Subcutaneous adipose tissue (tissue), 4 donors: ENCODE results near the gene NOXO1. TPM values are rescaled to one million over a fixed set of nuclear protein-coding genes. Genes with fewer than 3 reads are reported as not detected.

Source experiments
- total RNA-seq, 4 donors: library from RNA; depleted of rRNA; stranded (reverse); fragments of >200 nt; gene quantifications; one replicate each; pipeline ENCODE4 v1.1.0, GENCODE V29; 2016
- TF ChIP-seq, protein P1 (sequence below): fragments of 450-650 bp; IDR thresholded peaks from one replicate; pipeline ENCODE4 v1.5.1; 2016; ENCODE audit warnings: low read depth, mild to moderate bottlenecking, control low read depth, antibody characterized with exemption, moderate library complexity

The NOXO1 gene
- total RNA-seq, 4 donors from 2014 or later: not detected

DNA sequence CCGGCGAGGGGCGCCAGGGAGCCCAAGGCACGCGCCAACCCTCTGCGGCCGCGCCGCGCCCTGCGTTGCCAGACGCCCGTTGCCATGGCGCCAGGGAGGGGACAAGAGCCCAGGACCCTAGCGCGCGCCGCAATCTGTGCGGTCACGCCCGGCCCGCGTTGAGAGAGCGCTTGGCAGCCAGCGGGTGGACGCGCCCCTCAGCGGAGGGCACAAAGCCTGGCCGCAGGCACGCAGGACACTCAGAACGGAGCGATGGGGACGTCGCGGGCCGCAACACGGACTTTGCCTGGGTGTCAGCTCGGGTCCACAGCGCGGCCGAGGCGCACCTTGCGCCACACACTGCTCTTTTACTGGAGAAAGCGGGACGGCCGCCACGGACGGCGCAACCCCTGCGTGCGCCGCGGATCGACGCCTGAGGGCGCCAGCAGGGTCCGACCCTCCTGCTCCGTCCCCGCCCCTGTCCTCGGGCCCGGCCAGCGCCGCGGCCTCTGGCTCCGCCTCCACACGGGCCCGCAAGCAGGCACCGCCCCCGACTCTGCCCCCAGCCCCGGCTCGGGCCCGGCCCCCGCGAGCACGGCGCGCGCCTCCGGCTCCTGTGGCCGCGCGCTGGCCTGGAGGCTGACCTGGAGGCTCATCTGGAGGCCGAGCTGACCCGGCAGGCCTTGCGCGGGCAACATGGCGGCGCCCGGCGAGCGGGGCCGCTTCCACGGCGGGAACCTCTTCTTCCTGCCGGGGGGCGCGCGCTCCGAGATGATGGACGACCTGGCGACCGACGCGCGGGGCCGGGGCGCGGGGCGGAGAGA lies 2.5 kb upstream of the NOXO1 start, which contains the start of gene GFER:
GFER (plus strand) TSS at position 650 of the 803 bp plus-strand sequence; CDS start at position 676, 26 bp downstream.
- TF ChIP-seq, protein P1, sequence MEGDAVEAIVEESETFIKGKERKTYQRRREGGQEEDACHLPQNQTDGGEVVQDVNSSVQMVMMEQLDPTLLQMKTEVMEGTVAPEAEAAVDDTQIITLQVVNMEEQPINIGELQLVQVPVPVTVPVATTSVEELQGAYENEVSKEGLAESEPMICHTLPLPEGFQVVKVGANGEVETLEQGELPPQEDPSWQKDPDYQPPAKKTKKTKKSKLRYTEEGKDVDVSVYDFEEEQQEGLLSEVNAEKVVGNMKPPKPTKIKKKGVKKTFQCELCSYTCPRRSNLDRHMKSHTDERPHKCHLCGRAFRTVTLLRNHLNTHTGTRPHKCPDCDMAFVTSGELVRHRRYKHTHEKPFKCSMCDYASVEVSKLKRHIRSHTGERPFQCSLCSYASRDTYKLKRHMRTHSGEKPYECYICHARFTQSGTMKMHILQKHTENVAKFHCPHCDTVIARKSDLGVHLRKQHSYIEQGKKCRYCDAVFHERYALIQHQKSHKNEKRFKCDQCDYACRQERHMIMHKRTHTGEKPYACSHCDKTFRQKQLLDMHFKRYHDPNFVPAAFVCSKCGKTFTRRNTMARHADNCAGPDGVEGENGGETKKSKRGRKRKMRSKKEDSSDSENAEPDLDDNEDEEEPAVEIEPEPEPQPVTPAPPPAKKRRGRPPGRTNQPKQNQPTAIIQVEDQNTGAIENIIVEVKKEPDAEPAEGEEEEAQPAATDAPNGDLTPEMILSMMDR: no peak

DNA sequence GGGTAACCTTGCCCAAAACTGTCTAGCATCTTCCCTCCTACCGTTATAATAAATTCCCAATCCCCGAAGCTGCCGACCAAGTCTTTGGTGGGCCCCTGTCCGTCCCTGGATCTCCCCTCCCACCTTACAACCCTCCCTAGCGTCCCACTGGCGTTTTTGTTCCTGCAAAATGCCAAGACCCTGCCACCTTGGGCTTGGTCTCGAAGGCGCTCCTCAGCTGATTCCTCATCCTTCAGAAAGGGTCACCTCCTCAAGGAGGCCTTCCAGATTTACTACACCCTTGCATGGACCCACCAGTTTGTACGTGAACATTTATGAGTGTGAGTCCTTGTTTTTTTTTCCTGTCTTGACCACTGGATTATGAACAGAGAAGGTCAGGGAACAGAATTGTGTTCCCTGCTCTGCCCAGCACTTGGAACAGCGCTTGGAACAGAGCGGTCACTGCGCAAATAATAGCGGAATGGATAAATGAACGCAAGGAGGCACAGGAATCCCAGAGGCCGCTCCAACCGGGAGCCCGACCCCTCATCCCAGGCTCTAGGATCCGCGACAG lies 1.8 kb upstream of the NOXO1 start:
- TF ChIP-seq, protein P1: no peak

DNA sequence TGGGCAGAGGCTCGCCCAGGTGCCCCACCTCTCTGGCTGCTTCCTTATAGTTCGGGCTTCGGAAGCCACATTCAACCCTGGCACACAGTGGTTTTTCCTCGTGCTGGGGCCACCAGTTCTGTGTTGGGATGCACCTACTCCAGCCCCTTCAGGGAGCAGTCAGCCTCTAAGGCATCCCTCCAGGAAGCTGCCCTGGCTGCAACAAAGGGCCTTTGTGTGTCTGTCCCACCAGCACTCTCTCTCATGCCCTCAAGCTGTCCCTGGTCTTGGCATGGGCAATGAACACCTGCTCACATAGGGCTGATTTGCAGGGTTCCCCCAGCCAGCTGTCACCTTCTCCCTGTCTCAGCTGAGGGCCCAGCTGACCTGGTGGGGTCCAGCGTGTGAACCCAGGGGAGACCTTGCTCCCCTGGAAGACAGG lies 754 bp upstream of the NOXO1 start:
- TF ChIP-seq, protein P1: no peak

DNA sequence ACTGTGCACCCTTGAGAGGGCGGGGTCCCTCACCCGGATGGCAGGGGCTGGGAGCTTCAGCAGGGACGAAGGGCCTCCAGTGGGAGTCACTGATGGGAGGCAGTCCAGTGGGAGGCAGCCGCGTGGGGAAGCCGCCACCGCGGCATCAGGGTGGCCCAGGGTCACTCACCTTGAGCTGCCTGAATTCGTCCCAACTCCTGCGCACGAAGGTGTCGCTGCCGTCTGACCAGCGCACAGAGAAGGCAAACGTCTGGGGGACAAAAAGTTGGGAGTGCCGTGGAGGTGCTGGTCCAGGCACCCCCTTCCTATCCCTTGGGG lies 540 bp downstream of the NOXO1 start:
- TF ChIP-seq, protein P1: no peak

DNA sequence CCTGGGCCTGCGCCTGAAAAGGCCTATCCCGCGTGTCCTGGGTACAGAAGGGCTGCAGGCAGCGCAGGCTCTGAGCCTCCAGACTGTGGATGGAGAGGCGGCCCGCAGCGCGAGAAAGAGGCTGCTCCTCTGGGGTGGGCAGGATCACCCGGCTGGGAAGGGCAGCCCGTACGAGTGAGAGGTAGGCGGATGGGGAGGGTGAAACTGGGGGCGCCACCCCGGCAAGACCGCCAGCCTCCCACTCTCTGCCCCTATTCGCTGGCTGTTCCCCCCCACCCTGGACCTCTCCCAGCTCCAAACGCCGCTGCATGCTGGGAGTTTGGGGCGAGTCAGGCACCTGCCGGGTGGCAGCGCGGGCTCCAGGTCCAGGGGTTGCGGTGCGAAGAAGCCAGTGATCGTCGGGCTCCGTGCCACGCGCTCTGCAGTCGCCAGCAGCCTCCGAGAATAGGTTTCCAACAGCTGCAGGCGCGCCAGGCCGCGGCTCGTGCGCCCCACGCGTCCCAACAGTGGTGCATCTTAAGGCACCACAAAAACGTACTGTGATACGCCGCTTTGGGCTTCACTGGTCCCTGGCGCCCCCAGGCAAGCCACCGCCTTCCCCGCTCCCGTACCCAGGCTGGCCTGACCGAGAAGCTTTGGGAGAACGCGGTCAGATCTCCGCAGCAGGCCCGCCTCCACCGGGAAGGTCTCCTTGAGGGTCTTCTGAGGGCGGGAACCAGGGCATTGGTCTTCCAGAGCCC lies 1.1 kb downstream of the NOXO1 start:
- TF ChIP-seq, protein P1: no peak

DNA sequence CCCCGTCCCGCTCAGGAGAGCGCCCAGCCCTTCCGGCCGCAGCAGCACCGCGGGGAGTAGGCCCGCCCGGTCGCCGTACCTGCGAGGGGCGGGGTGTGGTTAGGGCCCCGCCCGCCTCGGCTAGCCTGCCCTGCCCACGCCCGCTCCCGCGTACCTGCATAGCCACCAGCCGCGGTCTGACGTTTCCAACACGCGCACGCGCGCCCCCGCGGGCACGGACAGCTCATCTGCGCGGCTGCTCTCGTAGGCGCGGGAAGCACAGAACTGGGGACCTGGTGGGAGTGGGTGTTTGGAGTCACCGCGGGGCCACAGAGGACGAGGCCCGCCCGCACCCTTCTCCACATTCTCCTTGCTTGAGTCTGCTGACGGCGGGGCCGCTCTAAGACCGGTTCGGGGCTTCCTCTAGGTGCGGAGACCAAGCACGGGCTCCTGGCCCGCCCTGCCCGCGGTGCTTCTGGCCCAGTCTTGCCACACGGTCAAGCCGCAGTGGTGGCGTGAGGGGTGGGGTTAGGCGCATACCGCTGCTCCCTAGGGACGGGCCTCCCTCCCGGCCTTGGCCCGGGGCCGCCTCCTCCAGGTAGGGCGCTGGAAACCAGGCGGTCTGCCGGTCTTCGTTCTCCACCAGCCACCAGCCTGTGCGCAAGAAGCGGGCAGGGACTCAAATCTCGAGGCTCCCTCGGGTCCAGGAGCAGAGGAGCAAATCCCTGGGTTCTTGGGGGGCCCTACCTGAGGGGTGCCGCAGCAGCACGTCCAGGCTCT lies 1.8 kb downstream of the NOXO1 start:
- TF ChIP-seq, protein P1: no peak
